ENCODE data around the gene ADH4.

DNA sequence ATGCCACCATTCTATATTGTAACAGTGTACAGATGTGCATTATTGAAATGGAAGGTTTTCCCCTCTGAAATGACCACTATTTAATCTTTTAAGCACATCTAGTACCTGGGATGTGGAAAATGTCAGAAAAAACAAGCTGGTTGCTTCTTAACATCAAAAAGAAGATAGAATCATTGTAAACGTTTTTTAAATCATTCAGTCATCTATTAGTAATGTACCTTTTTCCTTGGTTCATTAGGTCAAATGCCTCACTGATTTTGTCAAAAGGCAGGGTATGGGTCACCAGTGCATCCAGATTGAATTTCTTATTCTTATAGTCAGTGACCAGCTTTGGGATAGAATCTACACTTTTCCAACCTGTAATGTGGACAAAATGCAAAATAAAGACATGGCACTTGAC, 17.7 kb downstream of the ADH4 start:
- TF ChIP-seq, protein P1, sequence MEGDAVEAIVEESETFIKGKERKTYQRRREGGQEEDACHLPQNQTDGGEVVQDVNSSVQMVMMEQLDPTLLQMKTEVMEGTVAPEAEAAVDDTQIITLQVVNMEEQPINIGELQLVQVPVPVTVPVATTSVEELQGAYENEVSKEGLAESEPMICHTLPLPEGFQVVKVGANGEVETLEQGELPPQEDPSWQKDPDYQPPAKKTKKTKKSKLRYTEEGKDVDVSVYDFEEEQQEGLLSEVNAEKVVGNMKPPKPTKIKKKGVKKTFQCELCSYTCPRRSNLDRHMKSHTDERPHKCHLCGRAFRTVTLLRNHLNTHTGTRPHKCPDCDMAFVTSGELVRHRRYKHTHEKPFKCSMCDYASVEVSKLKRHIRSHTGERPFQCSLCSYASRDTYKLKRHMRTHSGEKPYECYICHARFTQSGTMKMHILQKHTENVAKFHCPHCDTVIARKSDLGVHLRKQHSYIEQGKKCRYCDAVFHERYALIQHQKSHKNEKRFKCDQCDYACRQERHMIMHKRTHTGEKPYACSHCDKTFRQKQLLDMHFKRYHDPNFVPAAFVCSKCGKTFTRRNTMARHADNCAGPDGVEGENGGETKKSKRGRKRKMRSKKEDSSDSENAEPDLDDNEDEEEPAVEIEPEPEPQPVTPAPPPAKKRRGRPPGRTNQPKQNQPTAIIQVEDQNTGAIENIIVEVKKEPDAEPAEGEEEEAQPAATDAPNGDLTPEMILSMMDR (conservative IDR thresholded peaks at IDR 0.05 in 1 of 2, IDR thresholded peaks at IDR 0.05 in 1 of 2; ENCODE audit: extremely low read depth in 1 of 2, insufficient read depth in 1 of 2, low read depth in 1 of 2, low read length in 2 of 2): no peak
- TF ChIP-seq EZH2 (IDR thresholded peaks at IDR 0.05; ENCODE audit: borderline replicate concordance, low read length): no peak

Data from mammary epithelial cell (primary cell).